Liver (tissue), 3 donors: ENCODE results near the gene CCDC33.

Experiments used
- ATF3 ChIP-seq: IDR thresholded peaks from 2 replicates; pipeline ENCODE4 v1.6.1; 2016; ENCODE audit warnings: antibody characterized with exemption
- FOXA1 ChIP-seq: IDR thresholded peaks from 2 replicates; pipeline ENCODE4 v1.6.1; 2016; ENCODE audit warnings: antibody characterized with exemption
- GABPA ChIP-seq, 2 donors: IDR thresholded peaks in 1 of 2; conservative IDR thresholded peaks in 1 of 2; 2 replicates each; pipeline ENCODE4 v1.6.1; 2016; ENCODE audit warnings: antibody characterized with exemption in 2 of 2, mild to moderate bottlenecking in 1 of 2, moderate library complexity in 1 of 2
- HNF4G ChIP-seq: IDR thresholded peaks from 2 replicates; pipeline ENCODE4 v1.6.1; 2016; ENCODE audit warnings: antibody characterized with exemption
- JUND ChIP-seq, 2 donors: IDR thresholded peaks; 2 replicates each; pipeline ENCODE4 v1.6.1; 2016; ENCODE audit warnings: antibody characterized with exemption in 2 of 2
- MAX ChIP-seq: IDR thresholded peaks from 2 replicates; pipeline ENCODE4 v1.6.1; 2016; ENCODE audit warnings: antibody characterized with exemption
- RAD21 ChIP-seq, 2 donors: IDR thresholded peaks; 2 replicates each; pipeline ENCODE4 v1.6.1; 2016; ENCODE audit warnings: antibody characterized with exemption in 2 of 2, mild to moderate bottlenecking in 2 of 2
- TAF1 ChIP-seq: conservative IDR thresholded peaks from 2 replicates; pipeline ENCODE4 v1.6.1; 2016; ENCODE audit warnings: antibody characterized with exemption, mild to moderate bottlenecking
- TF ChIP-seq, protein P1 (sequence below): fragments of 150-350 bp; IDR thresholded peaks from 2 replicates; pipeline ENCODE4 v1.5.1; 2017; ENCODE audit warnings: improper control_type of control experiment, low read depth, low read length; ENCODE audit not compliant: missing input control
- TF ChIP-seq, protein P2 (sequence below): IDR thresholded peaks from 2 replicates; pipeline ENCODE4 v1.6.1; 2016; ENCODE audit warnings: antibody characterized with exemption, mild to moderate bottlenecking
- TF ChIP-seq, protein P3 (sequence below): IDR thresholded peaks from 2 replicates; pipeline ENCODE4 v1.6.1; 2016; ENCODE audit warnings: antibody characterized with exemption
- donor health status: healthy.
- donor health status: healthy.

DNA sequence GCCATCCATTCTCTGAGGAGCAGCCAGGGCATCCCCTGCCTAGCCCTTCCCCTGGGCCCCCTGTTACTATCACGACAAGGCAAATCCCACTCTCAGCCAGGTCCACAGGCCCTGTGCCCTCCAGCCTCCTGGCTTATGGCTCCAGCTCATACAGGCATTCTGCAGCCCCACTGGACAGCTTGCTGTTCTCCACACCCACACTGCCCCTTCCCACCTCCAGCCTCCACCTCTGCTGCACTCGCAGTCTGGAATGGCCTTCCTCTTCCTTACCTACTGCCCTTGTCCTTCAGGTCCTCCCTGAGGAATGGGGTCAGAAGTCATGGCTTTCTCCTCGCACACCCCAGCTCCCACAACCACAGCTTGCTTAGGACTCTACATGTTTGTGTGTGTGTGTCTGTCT is 40.4 kb downstream of the CCDC33 start:
- TF ChIP-seq, protein P1, sequence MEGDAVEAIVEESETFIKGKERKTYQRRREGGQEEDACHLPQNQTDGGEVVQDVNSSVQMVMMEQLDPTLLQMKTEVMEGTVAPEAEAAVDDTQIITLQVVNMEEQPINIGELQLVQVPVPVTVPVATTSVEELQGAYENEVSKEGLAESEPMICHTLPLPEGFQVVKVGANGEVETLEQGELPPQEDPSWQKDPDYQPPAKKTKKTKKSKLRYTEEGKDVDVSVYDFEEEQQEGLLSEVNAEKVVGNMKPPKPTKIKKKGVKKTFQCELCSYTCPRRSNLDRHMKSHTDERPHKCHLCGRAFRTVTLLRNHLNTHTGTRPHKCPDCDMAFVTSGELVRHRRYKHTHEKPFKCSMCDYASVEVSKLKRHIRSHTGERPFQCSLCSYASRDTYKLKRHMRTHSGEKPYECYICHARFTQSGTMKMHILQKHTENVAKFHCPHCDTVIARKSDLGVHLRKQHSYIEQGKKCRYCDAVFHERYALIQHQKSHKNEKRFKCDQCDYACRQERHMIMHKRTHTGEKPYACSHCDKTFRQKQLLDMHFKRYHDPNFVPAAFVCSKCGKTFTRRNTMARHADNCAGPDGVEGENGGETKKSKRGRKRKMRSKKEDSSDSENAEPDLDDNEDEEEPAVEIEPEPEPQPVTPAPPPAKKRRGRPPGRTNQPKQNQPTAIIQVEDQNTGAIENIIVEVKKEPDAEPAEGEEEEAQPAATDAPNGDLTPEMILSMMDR, result no peak
- TF ChIP-seq TAF1 (no peak), ATF3 (no peak), FOXA1 (no peak), GABPA (IDR thresholded peaks at IDR 0.05 in 1 of 2, conservative IDR thresholded peaks at IDR 0.05 in 1 of 2) (no peak), RAD21 (IDR thresholded peaks at IDR 0.05) (no peak), MAX (no peak), JUND (IDR thresholded peaks at IDR 0.05) (no peak), HNF4G (no peak)
- TF ChIP-seq, protein P2, sequence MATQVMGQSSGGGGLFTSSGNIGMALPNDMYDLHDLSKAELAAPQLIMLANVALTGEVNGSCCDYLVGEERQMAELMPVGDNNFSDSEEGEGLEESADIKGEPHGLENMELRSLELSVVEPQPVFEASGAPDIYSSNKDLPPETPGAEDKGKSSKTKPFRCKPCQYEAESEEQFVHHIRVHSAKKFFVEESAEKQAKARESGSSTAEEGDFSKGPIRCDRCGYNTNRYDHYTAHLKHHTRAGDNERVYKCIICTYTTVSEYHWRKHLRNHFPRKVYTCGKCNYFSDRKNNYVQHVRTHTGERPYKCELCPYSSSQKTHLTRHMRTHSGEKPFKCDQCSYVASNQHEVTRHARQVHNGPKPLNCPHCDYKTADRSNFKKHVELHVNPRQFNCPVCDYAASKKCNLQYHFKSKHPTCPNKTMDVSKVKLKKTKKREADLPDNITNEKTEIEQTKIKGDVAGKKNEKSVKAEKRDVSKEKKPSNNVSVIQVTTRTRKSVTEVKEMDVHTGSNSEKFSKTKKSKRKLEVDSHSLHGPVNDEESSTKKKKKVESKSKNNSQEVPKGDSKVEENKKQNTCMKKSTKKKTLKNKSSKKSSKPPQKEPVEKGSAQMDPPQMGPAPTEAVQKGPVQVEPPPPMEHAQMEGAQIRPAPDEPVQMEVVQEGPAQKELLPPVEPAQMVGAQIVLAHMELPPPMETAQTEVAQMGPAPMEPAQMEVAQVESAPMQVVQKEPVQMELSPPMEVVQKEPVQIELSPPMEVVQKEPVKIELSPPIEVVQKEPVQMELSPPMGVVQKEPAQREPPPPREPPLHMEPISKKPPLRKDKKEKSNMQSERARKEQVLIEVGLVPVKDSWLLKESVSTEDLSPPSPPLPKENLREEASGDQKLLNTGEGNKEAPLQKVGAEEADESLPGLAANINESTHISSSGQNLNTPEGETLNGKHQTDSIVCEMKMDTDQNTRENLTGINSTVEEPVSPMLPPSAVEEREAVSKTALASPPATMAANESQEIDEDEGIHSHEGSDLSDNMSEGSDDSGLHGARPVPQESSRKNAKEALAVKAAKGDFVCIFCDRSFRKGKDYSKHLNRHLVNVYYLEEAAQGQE, result no peak
- TF ChIP-seq, protein P3, sequence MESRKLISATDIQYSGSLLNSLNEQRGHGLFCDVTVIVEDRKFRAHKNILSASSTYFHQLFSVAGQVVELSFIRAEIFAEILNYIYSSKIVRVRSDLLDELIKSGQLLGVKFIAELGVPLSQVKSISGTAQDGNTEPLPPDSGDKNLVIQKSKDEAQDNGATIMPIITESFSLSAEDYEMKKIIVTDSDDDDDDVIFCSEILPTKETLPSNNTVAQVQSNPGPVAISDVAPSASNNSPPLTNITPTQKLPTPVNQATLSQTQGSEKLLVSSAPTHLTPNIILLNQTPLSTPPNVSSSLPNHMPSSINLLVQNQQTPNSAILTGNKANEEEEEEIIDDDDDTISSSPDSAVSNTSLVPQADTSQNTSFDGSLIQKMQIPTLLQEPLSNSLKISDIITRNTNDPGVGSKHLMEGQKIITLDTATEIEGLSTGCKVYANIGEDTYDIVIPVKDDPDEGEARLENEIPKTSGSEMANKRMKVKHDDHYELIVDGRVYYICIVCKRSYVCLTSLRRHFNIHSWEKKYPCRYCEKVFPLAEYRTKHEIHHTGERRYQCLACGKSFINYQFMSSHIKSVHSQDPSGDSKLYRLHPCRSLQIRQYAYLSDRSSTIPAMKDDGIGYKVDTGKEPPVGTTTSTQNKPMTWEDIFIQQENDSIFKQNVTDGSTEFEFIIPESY, result no peak
